Measurements from ENCODE around the gene ISG15.

- TF ChIP-seq, protein P1, sequence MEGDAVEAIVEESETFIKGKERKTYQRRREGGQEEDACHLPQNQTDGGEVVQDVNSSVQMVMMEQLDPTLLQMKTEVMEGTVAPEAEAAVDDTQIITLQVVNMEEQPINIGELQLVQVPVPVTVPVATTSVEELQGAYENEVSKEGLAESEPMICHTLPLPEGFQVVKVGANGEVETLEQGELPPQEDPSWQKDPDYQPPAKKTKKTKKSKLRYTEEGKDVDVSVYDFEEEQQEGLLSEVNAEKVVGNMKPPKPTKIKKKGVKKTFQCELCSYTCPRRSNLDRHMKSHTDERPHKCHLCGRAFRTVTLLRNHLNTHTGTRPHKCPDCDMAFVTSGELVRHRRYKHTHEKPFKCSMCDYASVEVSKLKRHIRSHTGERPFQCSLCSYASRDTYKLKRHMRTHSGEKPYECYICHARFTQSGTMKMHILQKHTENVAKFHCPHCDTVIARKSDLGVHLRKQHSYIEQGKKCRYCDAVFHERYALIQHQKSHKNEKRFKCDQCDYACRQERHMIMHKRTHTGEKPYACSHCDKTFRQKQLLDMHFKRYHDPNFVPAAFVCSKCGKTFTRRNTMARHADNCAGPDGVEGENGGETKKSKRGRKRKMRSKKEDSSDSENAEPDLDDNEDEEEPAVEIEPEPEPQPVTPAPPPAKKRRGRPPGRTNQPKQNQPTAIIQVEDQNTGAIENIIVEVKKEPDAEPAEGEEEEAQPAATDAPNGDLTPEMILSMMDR (IDR thresholded peaks at IDR 0.05; ENCODE audit: insufficient read depth, low read length, poor library complexity, severe bottlenecking), result no peak
- no peak for TF ChIP-seq EZH2phosphoT487 (conservative IDR thresholded peaks at IDR 0.05; ENCODE audit: low read length)
Measured at GRCh38 chr1:1063261-1063944, 50.1 kb downstream of the ISG15 start.

Data from SU-DHL-6 (cell line).